ENCODE results near the gene CCDC40. TPM values are rescaled to one million over a fixed set of nuclear protein-coding genes. Genes with fewer than 3 reads are reported as not detected.
A peak's percentile ranks its signal among the peaks of the same experiment; 100 is the strongest.

The CCDC40 gene
- total RNA-seq, 6 experiments from 2014 or later, result 1.7 to 3.1 (median 2.1) TPM

GRCh38 chr17:80115159-80115558 is 78.7 kb downstream of the CCDC40 start:
- no peaks in the 10 kb centered on the region for H3K27me3 ChIP-seq
- ATAC-seq (no peak), DNase-seq (no peak)
- TF ChIP-seq CTCF (IDR thresholded peaks at IDR 0.05), result no peak
- no peak for TF ChIP-seq POLR2A (IDR thresholded peaks at IDR 0.05)
- H3K4me3 ChIP-seq, result no peak overlapping the region
- intact Hi-C loops (cut with DNase I), result no loop called here
- H3K4me1 ChIP-seq, result no peaks in the 10 kb centered on the region
- 80% methylated on average over 8 of the region's 8 CpGs for WGBS (ENCODE audit: insufficient coverage, low coverage, low lambda C conversion rate, missing lambda C conversion rate)
- H3K9me3 ChIP-seq, result no peaks in the 10 kb centered on the region
- H3K27ac ChIP-seq, result no peak overlapping the region
- no peaks in the 10 kb centered on the region for H3K36me3 ChIP-seq

GRCh38 chr17:80116276-80116920 is 80.0 kb downstream of the CCDC40 start:
- Histone ChIP-seq H3K27me3 (no peaks in the 10 kb centered on the region), H3K27ac (no peak overlapping the region), H3K36me3 (no peaks in the 10 kb centered on the region), H3K9me3 (no peaks in the 10 kb centered on the region), H3K4me3 (no peak overlapping the region), H3K4me1 (no peaks in the 10 kb centered on the region)
- TF ChIP-seq CTCF (IDR thresholded peaks at IDR 0.05) (no peak), POLR2A (IDR thresholded peaks at IDR 0.05) (no peak)
- ATAC-seq, result no peak
- WGBS (ENCODE audit: insufficient coverage, low coverage, low lambda C conversion rate, missing lambda C conversion rate), result 90% methylated on average over 1 of the region's 16 CpGs
- no peak for DNase-seq
- intact Hi-C loops (cut with DNase I), result no loop called here

- no peak overlapping the region for H3K4me3 ChIP-seq
- DNase-seq (no peak), ATAC-seq (no peak)
- H3K27me3 ChIP-seq, result no peaks in the 10 kb centered on the region
- no peaks in the 10 kb centered on the region for H3K9me3 ChIP-seq
- H3K27ac ChIP-seq, result no peak overlapping the region
- intact Hi-C loops (cut with DNase I), result no loop called here
- TF ChIP-seq CTCF (IDR thresholded peaks at IDR 0.05) (no peak), POLR2A (IDR thresholded peaks at IDR 0.05) (no peak)
- WGBS (ENCODE audit: insufficient coverage, low coverage, low lambda C conversion rate, missing lambda C conversion rate), result no CpG with 5 or more reads among the region's 13 CpGs
- no peaks in the 10 kb centered on the region for H3K4me1 ChIP-seq
- H3K36me3 ChIP-seq, result no peaks in the 10 kb centered on the region
Measured at GRCh38 chr17:80116921-80117380, 80.5 kb downstream of the CCDC40 start.

- 82% methylated on average over 3 of the region's 31 CpGs for WGBS (ENCODE audit: insufficient coverage, low coverage, low lambda C conversion rate, missing lambda C conversion rate)
- no peak for DNase-seq
- no peaks in the 10 kb centered on the region for H3K27me3 ChIP-seq
- no peaks in the 10 kb centered on the region for H3K9me3 ChIP-seq
- H3K27ac ChIP-seq, result no peak overlapping the region
- H3K36me3 ChIP-seq, result no peaks in the 10 kb centered on the region
- no peak overlapping the region for H3K4me3 ChIP-seq
- no peak for TF ChIP-seq POLR2A (IDR thresholded peaks at IDR 0.05)
- no peak for TF ChIP-seq CTCF (IDR thresholded peaks at IDR 0.05)
- peak in 1 of 4 donors; percentile 15 for ATAC-seq
- intact Hi-C loops (cut with DNase I), result no loop called here
- no peaks in the 10 kb centered on the region for H3K4me1 ChIP-seq
Measured at GRCh38 chr17:80117491-80118401, 81.3 kb downstream of the CCDC40 start.
